Right lobe of liver (tissue), 4 donors: ENCODE data around the gene OR10A2.

Source experiments
- CTCF ChIP-seq, 4 donors: fragments of 200-600 bp in 3 of 4; fragments of 450-650 bp in 1 of 4; IDR thresholded peaks; one replicate each; pipeline versions ENCODE4 v1.5.1 to v1.8.0; 2016 to 2022; ENCODE audit warnings: antibody characterized with exemption in 4 of 4, mild to moderate bottlenecking in 2 of 4
- POLR2A ChIP-seq: fragments of 450-650 bp; IDR thresholded peaks from one replicate; pipeline ENCODE4 v1.6.1; 2017; ENCODE audit warnings: antibody characterized with exemption, mild to moderate bottlenecking
- donor health status: DM: no; HTN: no; CAD: no.
- donor health status: DM: no; HTN: no; CAD: no.
- donor health status: DM: no; HTN: yes; CAD: no.

- no peak for TF ChIP-seq POLR2A
- no peak for TF ChIP-seq CTCF (IDR thresholded peaks at IDR 0.05)
These were observed 45.2 kb upstream of the OR10A2 start for GRCh38 chr11:6817694-6818093.
